CD14-positive monocyte (primary cell): ENCODE data around the gene PLCG1. TPM values are rescaled to one million over a fixed set of nuclear protein-coding genes. Genes with fewer than 3 reads are reported as not detected.
"Not testable (repeated sequence)": the region's sequence is repeated elsewhere in the genome, so short reads cannot be mapped to it uniquely, and the experiment has no call there.

ENCODE experiments used
- DNase-seq, 3 donors: peaks; one replicate each; pipeline ENCODE4 v3.0.0-alpha.2; 2011 to 2022
- H2AFZ ChIP-seq: 2 replicates; pipeline ENCODE4 v1.6.0; 2012; ENCODE audit warnings: mild to moderate bottlenecking, low read depth, low read length, inconsistent platforms; ENCODE audit not compliant: insufficient read depth, poor library complexity, severe bottlenecking
- H3K27ac ChIP-seq, 2 donors: 1 replicate in 1 of 2; 2 replicates in 1 of 2; pipeline ENCODE4 v1.5.1; 2012 to 2013; ENCODE audit warnings: low read length in 2 of 2, control low read depth in 1 of 2, inconsistent platforms in 1 of 2, low read depth in 1 of 2, mild to moderate bottlenecking in 1 of 2
- H3K27me3 ChIP-seq, 2 donors: one replicate each; pipeline versions ENCODE4 v1.6.0 to v1.6.1; 2011 to 2013; ENCODE audit warnings: low read length in 2 of 2; ENCODE audit not compliant: control insufficient read depth in 2 of 2, insufficient read depth in 2 of 2
- H3K36me3 ChIP-seq, 2 donors: replicated peaks in 1 of 2; 1 replicate in 1 of 2; 2 replicates in 1 of 2; pipeline versions ENCODE4 v1.5.1 to v1.6.1; 2012 to 2013; ENCODE audit warnings: low read length in 2 of 2, control low read depth in 1 of 2, inconsistent platforms in 1 of 2, mild to moderate bottlenecking in 1 of 2; ENCODE audit not compliant: insufficient read depth in 2 of 2, control insufficient read depth in 1 of 2
- H3K4me1 ChIP-seq, 2 donors: 1 replicate in 1 of 2; 2 replicates in 1 of 2; pipeline versions ENCODE4 v1.5.1 to v1.6.1; 2012 to 2013; ENCODE audit warnings: low read length in 2 of 2, control low read depth in 1 of 2, inconsistent platforms in 1 of 2, mild to moderate bottlenecking in 1 of 2, moderate library complexity in 1 of 2; ENCODE audit not compliant: insufficient read depth in 2 of 2, control insufficient read depth in 1 of 2
- H3K4me2 ChIP-seq: replicated peaks from 2 replicates; pipeline ENCODE3; 2012; ENCODE audit warnings: low read length, moderate library complexity, mild to moderate bottlenecking; ENCODE audit not compliant: poor library complexity, severe bottlenecking; ENCODE audit errors: extremely low read depth
- H3K4me3 ChIP-seq, 3 experiments: fragments of 200-600 bp in 1 of 3; sonication (generic) in 1 of 3; replicated peaks in 1 of 3; 1 replicate in 2 of 3; 2 replicates in 1 of 3; pipeline ENCODE4 v1.5.1; 2011 to 2013; ENCODE audit warnings: low read length in 3 of 3, mild to moderate bottlenecking in 3 of 3, control low read depth in 2 of 3, low read depth in 2 of 3, inconsistent platforms in 1 of 3, moderate library complexity in 1 of 3
- H3K79me2 ChIP-seq: 2 replicates; pipeline ENCODE4 v1.6.0; 2012; ENCODE audit warnings: mild to moderate bottlenecking, control low read depth, inconsistent platforms, low read length, moderate library complexity; ENCODE audit not compliant: insufficient read depth
- H3K9ac ChIP-seq: 2 replicates; pipeline ENCODE4 v1.6.0; 2017; ENCODE audit warnings: low read length, mild to moderate bottlenecking; ENCODE audit not compliant: insufficient read depth, poor library complexity, severe bottlenecking
- H3K9me3 ChIP-seq, 2 donors: replicated peaks in 1 of 2; 1 replicate in 1 of 2; 2 replicates in 1 of 2; pipeline versions ENCODE4 v1.5.1 to v1.6.1; 2012 to 2013; ENCODE audit warnings: low read length in 2 of 2, control low read depth in 1 of 2; ENCODE audit not compliant: control insufficient read depth in 1 of 2, insufficient read depth in 1 of 2
- H4K20me1 ChIP-seq: 2 replicates; pipeline ENCODE4 v1.6.0; 2012; ENCODE audit warnings: mild to moderate bottlenecking, low read length, control low read depth, moderate library complexity; ENCODE audit not compliant: insufficient read depth
- H3K27ac Mint-ChIP-seq, 7 donors: one replicate each; pipeline ENCODE4 v1.8.0; 2020; ENCODE audit warnings: mild to moderate bottlenecking in 7 of 7, mixed read lengths in 7 of 7, moderate library complexity in 6 of 7, inconsistent platforms in 2 of 7
- H3K27me3 Mint-ChIP-seq, 3 donors: one replicate each; pipeline ENCODE4 v1.8.0; 2021 to 2022; ENCODE audit warnings: low read depth in 3 of 3, mild to moderate bottlenecking in 3 of 3, mixed read lengths in 3 of 3, moderate library complexity in 3 of 3, inconsistent platforms in 1 of 3
- H3K36me3 Mint-ChIP-seq, 2 donors: one replicate each; pipeline ENCODE4 v1.8.0; 2020; ENCODE audit warnings: mixed read lengths in 2 of 2, inconsistent platforms in 1 of 2, mild to moderate bottlenecking in 1 of 2
- H3K4me1 Mint-ChIP-seq: one replicate; pipeline ENCODE4 v1.8.0; 2020; ENCODE audit warnings: mild to moderate bottlenecking, mixed read lengths
- H3K4me3 Mint-ChIP-seq, 2 donors: one replicate each; pipeline ENCODE4 v1.8.0; 2020; ENCODE audit warnings: mild to moderate bottlenecking in 2 of 2, mixed read lengths in 2 of 2, moderate library complexity in 1 of 2
- H3K9me3 Mint-ChIP-seq, 7 donors: one replicate each; pipeline ENCODE4 v1.8.0; 2020 to 2022; ENCODE audit warnings: mixed read lengths in 7 of 7, mild to moderate bottlenecking in 6 of 7, moderate library complexity in 6 of 7, inconsistent platforms in 2 of 7
- WGBS: methylation state at CpG from one replicate; pipeline ENCODE4 v1.1.5; 2013; ENCODE audit warnings: missing lambda C conversion rate; ENCODE audit not compliant: insufficient coverage; 5-methylcytosine and 5-hydroxymethylcytosine counted together
- intact Hi-C, 2 donors: fragments of 100-400 bp; cut with micrococcal nuclease; formaldehyde crosslinking; loops; one replicate each; pipeline versions ENCODE4 v1.15.0 to v1.15.1; 2023
- polyA plus RNA-seq, 3 donors: library from polyadenylated mRNA; depleted of rRNA in 1 of 3; unstranded in 2 of 3; stranded (reverse) in 1 of 3; fragments of 300-500 nt in 2 of 3; fragments of >200 nt in 1 of 3; fragmentation: Illumina TruSeq in 2 of 3; gene quantifications; 1 replicate in 2 of 3; 2 replicates in 1 of 3; pipeline ENCODE4 v1.2.3, GENCODE V29; 2012 to 2021
- TF ChIP-seq, protein P1 (sequence below): fragments of 200-600 bp; IDR thresholded peaks from one replicate; pipeline ENCODE4 v1.8.0; 2022; ENCODE audit warnings: antibody characterized with exemption, mild to moderate bottlenecking

The PLCG1 gene
- polyA plus RNA-seq, 3 donors = 0.33 to 3.8 (median 1.0) TPM

DNA sequence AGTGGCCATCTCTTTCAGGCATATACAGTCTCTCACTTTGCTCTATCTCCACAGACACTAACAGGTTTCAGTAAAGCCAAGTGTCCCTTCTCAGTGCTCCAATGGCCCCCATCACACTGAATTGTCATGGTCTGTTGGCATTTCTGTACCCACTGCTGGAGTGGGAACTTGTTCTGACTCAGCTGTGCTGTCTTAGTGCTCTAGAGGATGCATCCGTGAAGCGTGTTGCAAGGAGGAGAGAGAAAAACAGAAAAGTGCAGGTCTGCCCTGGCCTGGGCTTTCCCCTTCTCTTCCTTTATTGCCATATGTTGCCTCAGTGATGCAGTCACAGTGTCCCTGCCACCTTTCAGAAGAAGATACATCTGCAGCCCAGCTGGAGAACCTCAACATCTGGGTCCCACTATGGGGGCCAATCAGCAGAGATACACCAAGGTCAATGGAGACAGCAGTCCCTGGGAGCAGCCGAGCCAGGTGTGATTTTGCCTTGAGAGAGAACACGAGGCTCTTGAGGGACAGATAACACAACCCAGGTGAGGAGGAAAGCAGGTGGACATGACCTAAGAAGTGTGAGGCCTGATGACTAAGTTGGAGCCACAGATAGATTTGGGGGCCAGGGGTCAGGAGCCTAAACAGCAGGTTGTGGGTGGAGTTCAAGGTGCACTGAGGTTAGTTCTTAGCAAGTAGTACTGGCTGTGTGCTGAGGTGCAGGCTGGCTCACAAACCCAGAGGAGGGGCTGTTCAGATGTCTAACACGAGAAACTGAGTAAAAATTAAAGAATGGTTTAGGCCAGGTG lies 5.6 kb upstream of the PLCG1 start:
- intact Hi-C loops = no loop called here

DNA sequence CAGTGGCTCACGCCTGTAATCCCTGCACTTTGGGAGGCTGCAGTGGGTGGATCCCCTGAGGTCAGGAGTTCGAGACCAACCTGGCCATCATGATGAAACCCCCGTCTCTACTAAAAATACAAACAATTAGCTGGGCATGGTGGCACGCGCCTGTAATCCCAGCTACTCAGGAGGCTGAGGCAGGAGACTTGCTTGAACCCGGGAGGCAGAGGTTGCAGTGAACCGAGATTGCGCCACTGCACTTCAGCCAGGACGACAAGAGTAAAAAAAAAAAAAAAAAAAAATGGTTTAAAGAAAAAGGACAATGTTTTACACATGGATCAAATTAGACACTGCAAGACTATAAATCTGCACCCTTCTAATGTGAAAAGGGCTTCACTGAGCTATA lies 5.0 kb upstream of the PLCG1 start:
- H3K27me3 ChIP-seq = peaks cover 4 to 17% of the 10 kb centered on the region in 2 donors
- Mint-ChIP-seq H3K27me3 (peaks cover 17 to 20% (median 20%) of the 10 kb centered on the region in 3 donors), H3K27ac (peak overlapping the region in 1 of 7 donors; percentile 33)
- H3K79me2 ChIP-seq, H3K4me1 ChIP-seq, H4K20me1 ChIP-seq, H3K4me1 Mint-ChIP-seq, intact Hi-C loops, H3K9me3 ChIP-seq, H3K4me3 Mint-ChIP-seq, H3K9ac ChIP-seq, H3K9me3 Mint-ChIP-seq, H3K36me3 Mint-ChIP-seq, H3K36me3 ChIP-seq, H2AFZ ChIP-seq, H3K27ac ChIP-seq, H3K4me2 ChIP-seq, H3K4me3 ChIP-seq, DNase-seq: not testable (repeated sequence)
- WGBS = 90% methylated on average over 2 of the region's 9 CpGs

More for the DNA sequence above, 5.6 kb upstream of the PLCG1 start:
- Mint-ChIP-seq H3K36me3 (peaks cover 8 to 11% of the 10 kb centered on the region in 2 donors), H3K4me1 (peaks cover 6% of the 10 kb centered on the region), H3K4me3 (peak overlapping the region in 1 of 2 donors; percentile 29), H3K9me3 (peaks cover 0 to 7% (median 4%) of the 10 kb centered on the region in 7 donors), H3K27me3 (peaks cover 17 to 20% (median 20%) of the 10 kb centered on the region in 3 donors), H3K27ac (peak overlapping the region in 1 of 7 donors; percentile 33)
- Histone ChIP-seq H3K79me2 (no peaks in the 10 kb centered on the region), H3K27ac (no peak overlapping the region), H3K4me2 (no peak overlapping the region), H3K36me3 (peaks cover 0 to 3% of the 10 kb centered on the region in 2 donors), H4K20me1 (no peaks in the 10 kb centered on the region), H3K4me3 (no peak overlapping the region), H3K27me3 (peaks cover 4 to 17% of the 10 kb centered on the region in 2 donors), H3K4me1 (peaks cover 6 to 7% of the 10 kb centered on the region in 2 donors), H3K9me3 (no peaks in the 10 kb centered on the region), H3K9ac (no peak overlapping the region), H2AFZ (no peak overlapping the region)
- TF ChIP-seq, protein P1, sequence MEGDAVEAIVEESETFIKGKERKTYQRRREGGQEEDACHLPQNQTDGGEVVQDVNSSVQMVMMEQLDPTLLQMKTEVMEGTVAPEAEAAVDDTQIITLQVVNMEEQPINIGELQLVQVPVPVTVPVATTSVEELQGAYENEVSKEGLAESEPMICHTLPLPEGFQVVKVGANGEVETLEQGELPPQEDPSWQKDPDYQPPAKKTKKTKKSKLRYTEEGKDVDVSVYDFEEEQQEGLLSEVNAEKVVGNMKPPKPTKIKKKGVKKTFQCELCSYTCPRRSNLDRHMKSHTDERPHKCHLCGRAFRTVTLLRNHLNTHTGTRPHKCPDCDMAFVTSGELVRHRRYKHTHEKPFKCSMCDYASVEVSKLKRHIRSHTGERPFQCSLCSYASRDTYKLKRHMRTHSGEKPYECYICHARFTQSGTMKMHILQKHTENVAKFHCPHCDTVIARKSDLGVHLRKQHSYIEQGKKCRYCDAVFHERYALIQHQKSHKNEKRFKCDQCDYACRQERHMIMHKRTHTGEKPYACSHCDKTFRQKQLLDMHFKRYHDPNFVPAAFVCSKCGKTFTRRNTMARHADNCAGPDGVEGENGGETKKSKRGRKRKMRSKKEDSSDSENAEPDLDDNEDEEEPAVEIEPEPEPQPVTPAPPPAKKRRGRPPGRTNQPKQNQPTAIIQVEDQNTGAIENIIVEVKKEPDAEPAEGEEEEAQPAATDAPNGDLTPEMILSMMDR = no peak
- DNase-seq = peak in 1 of 3 donors; percentile 30
- 97% methylated on average over 3 of the region's 5 CpGs for WGBS
